UCSD-AML1 (cell line): ENCODE measurements around the gene MTSS2.

ENCODE experiments used
- DNase-seq: peaks from one replicate; lab custom pipeline; 2025; ENCODE audit not compliant: unreplicated experiment; lab: John Stamatoyannopoulos, UW

The MTSS2 gene

GRCh38 chr16:70687671-70688245 is 1.9 kb upstream of the MTSS2 start:
- no peak for DNase-seq

- DNase-seq = no peak
Observed at GRCh38 chr16:70687102-70687511, 1.3 kb upstream of the MTSS2 start.

GRCh38 chr16:70686376-70687101 is 686 bp upstream of the MTSS2 start:
- DNase-seq = no peak

GRCh38 chr16:70685061-70685937 is 554 bp downstream of the MTSS2 start:
- DNase-seq = peak; percentile 50

- no peak for DNase-seq
Observed at GRCh38 chr16:70684146-70685060, 1.4 kb downstream of the MTSS2 start.

GRCh38 chr16:70683146-70683944 is 2.5 kb downstream of the MTSS2 start:
- no peak for DNase-seq

- no peak for DNase-seq
Observed at GRCh38 chr16:70682239-70683145, 3.4 kb downstream of the MTSS2 start.

GRCh38 chr16:70681382-70682238 is 4.2 kb downstream of the MTSS2 start:
- no peak for DNase-seq

GRCh38 chr16:70680495-70681381 is 5.1 kb downstream of the MTSS2 start:
- no peak for DNase-seq

- no peak for DNase-seq
Observed at GRCh38 chr16:70679671-70680494, 6.0 kb downstream of the MTSS2 start.

GRCh38 chr16:70678898-70679670 is 6.8 kb downstream of the MTSS2 start:
- no peak for DNase-seq

GRCh38 chr16:70678121-70678897 is 7.5 kb downstream of the MTSS2 start:
- no peak for DNase-seq

- DNase-seq = no peak
Observed at GRCh38 chr16:70677499-70678120, 8.2 kb downstream of the MTSS2 start.
